ENCODE data around the gene RALB.
"Not testable (repeated sequence)": the region's sequence is repeated elsewhere in the genome, so short reads cannot be mapped to it uniquely, and the experiment has no call there.

DNA sequence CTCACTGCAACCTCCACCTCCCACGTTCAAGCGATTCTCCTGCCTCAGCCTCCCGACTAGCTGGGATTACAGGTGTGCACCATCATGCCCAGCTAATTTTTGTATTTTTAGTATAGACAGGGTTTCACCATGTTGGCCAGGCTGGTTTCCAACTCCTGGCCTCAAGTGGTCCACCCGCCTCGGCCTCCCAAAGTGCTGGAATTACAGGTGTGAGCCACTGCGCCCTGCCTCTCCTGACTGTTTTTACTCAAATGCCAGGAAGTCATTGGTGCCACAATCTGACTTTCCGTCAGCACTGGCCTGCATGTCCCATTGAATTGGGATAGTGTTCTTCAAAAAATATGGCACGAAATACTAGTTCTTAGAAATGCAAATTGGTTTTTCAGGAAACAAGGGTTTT is 58.2 kb downstream of the RALB start:
- TF ChIP-seq, protein P1, sequence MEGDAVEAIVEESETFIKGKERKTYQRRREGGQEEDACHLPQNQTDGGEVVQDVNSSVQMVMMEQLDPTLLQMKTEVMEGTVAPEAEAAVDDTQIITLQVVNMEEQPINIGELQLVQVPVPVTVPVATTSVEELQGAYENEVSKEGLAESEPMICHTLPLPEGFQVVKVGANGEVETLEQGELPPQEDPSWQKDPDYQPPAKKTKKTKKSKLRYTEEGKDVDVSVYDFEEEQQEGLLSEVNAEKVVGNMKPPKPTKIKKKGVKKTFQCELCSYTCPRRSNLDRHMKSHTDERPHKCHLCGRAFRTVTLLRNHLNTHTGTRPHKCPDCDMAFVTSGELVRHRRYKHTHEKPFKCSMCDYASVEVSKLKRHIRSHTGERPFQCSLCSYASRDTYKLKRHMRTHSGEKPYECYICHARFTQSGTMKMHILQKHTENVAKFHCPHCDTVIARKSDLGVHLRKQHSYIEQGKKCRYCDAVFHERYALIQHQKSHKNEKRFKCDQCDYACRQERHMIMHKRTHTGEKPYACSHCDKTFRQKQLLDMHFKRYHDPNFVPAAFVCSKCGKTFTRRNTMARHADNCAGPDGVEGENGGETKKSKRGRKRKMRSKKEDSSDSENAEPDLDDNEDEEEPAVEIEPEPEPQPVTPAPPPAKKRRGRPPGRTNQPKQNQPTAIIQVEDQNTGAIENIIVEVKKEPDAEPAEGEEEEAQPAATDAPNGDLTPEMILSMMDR (IDR thresholded peaks at IDR 0.05), result not testable (repeated sequence)
- not testable (repeated sequence) for TF ChIP-seq EP300, POLR2A (IDR thresholded peaks at IDR 0.05)

Measured in stomach (tissue), 4 donors.